MM.1S (cell line): ENCODE data around the gene ERC2.

ENCODE experiments used
- DNase-seq: peaks from one replicate; pipeline ENCODE4 v3.0.0-alpha.2; 2015
- H2AFZ ChIP-seq: fragments of 300-600 bp; sonication (generic); 2 replicates; pipeline ENCODE4 v1.6.0; 2016; ENCODE audit warnings: antibody characterized with exemption, low read length
- H3F3A ChIP-seq: fragments of 300-600 bp; sonication (generic); 2 replicates; pipeline ENCODE4 v1.6.1; 2016; ENCODE audit warnings: mild to moderate bottlenecking, antibody characterized with exemption, low read length, moderate library complexity, mixed read lengths; ENCODE audit not compliant: insufficient read depth
- H3K27ac ChIP-seq: fragments of 300-600 bp; sonication (generic); 2 replicates; pipeline ENCODE4 v1.5.1; 2016; ENCODE audit warnings: mild to moderate bottlenecking, low read length
- H3K27me3 ChIP-seq: fragments of 300-600 bp; sonication (generic); replicated peaks from 2 replicates; pipeline ENCODE4 v1.6.0; 2016; ENCODE audit warnings: low read length; ENCODE audit not compliant: insufficient read depth
- H3K36me3 ChIP-seq: fragments of 300-600 bp; sonication (generic); replicated peaks from 2 replicates; pipeline ENCODE4 v1.6.1; 2016; ENCODE audit warnings: mild to moderate bottlenecking, low read length, mixed read lengths; ENCODE audit not compliant: insufficient read depth
- H3K4me1 ChIP-seq: fragments of 300-600 bp; sonication (generic); 2 replicates; pipeline ENCODE4 v1.6.1; 2016; ENCODE audit warnings: low read length, mixed read lengths
- H3K4me2 ChIP-seq: fragments of 300-600 bp; sonication (generic); 2 replicates; pipeline ENCODE4 v1.6.0; 2016; ENCODE audit warnings: low read depth, low read length
- H3K4me3 ChIP-seq: fragments of 300-600 bp; sonication (generic); 2 replicates; pipeline ENCODE4 v1.5.1; 2016; ENCODE audit warnings: low read length, mixed read lengths
- H3K79me2 ChIP-seq: fragments of 300-600 bp; sonication (generic); 2 replicates; pipeline ENCODE4 v1.6.1; 2016; ENCODE audit warnings: mixed run types, low read length, mixed read lengths
- H3K9ac ChIP-seq: fragments of 300-600 bp; sonication (generic); 2 replicates; pipeline ENCODE4 v1.6.1; 2016; ENCODE audit warnings: low read length, mixed read lengths
- H3K9me2 ChIP-seq: fragments of 300-600 bp; sonication (generic); replicated peaks from 2 replicates; pipeline ENCODE4 v1.6.1; 2016; ENCODE audit warnings: mild to moderate bottlenecking, low read length, mixed read lengths; ENCODE audit not compliant: insufficient read depth
- H3K9me3 ChIP-seq: fragments of 300-600 bp; sonication (generic); replicated peaks from 2 replicates; pipeline ENCODE4 v1.6.1; 2016; ENCODE audit warnings: mild to moderate bottlenecking, low read length, mixed read lengths; ENCODE audit not compliant: insufficient read depth
- H4K20me1 ChIP-seq: fragments of 300-600 bp; sonication (generic); 2 replicates; pipeline ENCODE4 v1.6.1; 2016; ENCODE audit warnings: mild to moderate bottlenecking, low read length, moderate library complexity, mixed read lengths; ENCODE audit not compliant: insufficient read depth
- EZH2 ChIP-seq: fragments of 300-600 bp; sonication (generic); optimal IDR thresholded peaks from 2 replicates; pipeline ENCODE3; 2017; ENCODE audit warnings: low read depth, mild to moderate bottlenecking, antibody characterized with exemption, low read length, mixed read lengths
- EZH2phosphoT487 ChIP-seq: fragments of 300-600 bp; sonication (generic); IDR thresholded peaks from 2 replicates; pipeline ENCODE4 v1.6.1; 2018; ENCODE audit warnings: antibody characterized with exemption, low read length
- TF ChIP-seq, protein P1 (sequence below): fragments of 300-600 bp; sonication (generic); IDR thresholded peaks from 2 replicates; pipeline ENCODE4 v1.5.1; 2016; ENCODE audit warnings: antibody characterized with exemption, low read length, mixed read lengths

Gene ERC2

GRCh38 chr3:55882006-55882405 is 586.3 kb downstream of the ERC2 start:
- Histone ChIP-seq H4K20me1 (no peaks in the 10 kb centered on the region), H3K9ac (no peak overlapping the region), H3K36me3 (no peaks in the 10 kb centered on the region), H3K4me2 (no peak overlapping the region), H3K9me2 (no peaks in the 10 kb centered on the region), H3K79me2 (no peaks in the 10 kb centered on the region), H2AFZ (no peak overlapping the region), H3K27ac (no peak overlapping the region), H3K4me1 (no peaks in the 10 kb centered on the region), H3K9me3 (no peaks in the 10 kb centered on the region), H3K4me3 (no peak overlapping the region), H3K27me3 (no peaks in the 10 kb centered on the region), H3F3A (no peaks in the 10 kb centered on the region)
- TF ChIP-seq, protein P1, sequence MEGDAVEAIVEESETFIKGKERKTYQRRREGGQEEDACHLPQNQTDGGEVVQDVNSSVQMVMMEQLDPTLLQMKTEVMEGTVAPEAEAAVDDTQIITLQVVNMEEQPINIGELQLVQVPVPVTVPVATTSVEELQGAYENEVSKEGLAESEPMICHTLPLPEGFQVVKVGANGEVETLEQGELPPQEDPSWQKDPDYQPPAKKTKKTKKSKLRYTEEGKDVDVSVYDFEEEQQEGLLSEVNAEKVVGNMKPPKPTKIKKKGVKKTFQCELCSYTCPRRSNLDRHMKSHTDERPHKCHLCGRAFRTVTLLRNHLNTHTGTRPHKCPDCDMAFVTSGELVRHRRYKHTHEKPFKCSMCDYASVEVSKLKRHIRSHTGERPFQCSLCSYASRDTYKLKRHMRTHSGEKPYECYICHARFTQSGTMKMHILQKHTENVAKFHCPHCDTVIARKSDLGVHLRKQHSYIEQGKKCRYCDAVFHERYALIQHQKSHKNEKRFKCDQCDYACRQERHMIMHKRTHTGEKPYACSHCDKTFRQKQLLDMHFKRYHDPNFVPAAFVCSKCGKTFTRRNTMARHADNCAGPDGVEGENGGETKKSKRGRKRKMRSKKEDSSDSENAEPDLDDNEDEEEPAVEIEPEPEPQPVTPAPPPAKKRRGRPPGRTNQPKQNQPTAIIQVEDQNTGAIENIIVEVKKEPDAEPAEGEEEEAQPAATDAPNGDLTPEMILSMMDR: no peak
- TF ChIP-seq EZH2: no peak
- DNase-seq: no peak

- Histone ChIP-seq H3K27ac (no peak overlapping the region), H3K4me3 (no peak overlapping the region), H3K36me3 (no peaks in the 10 kb centered on the region), H3K9ac (no peak overlapping the region), H3K9me3 (no peaks in the 10 kb centered on the region), H3F3A (no peaks in the 10 kb centered on the region), H3K4me2 (no peak overlapping the region), H3K4me1 (no peaks in the 10 kb centered on the region), H3K9me2 (no peaks in the 10 kb centered on the region), H3K27me3 (no peaks in the 10 kb centered on the region), H3K79me2 (no peaks in the 10 kb centered on the region), H2AFZ (no peak overlapping the region), H4K20me1 (no peaks in the 10 kb centered on the region)
- TF ChIP-seq, protein P1: no peak
- TF ChIP-seq EZH2phosphoT487: no peak
- TF ChIP-seq EZH2: no peak
- no peak for DNase-seq
Measured at GRCh38 chr3:55880357-55880756, 587.9 kb downstream of the ERC2 start.

- H3K9me2 ChIP-seq: no peaks in the 10 kb centered on the region
- no peaks in the 10 kb centered on the region for H4K20me1 ChIP-seq
- H3K4me3 ChIP-seq: no peak overlapping the region
- no peak for TF ChIP-seq EZH2phosphoT487
- TF ChIP-seq, protein P1: no peak
- TF ChIP-seq EZH2: no peak
- no peaks in the 10 kb centered on the region for H3K79me2 ChIP-seq
- H3K36me3 ChIP-seq: no peaks in the 10 kb centered on the region
- H3K27ac ChIP-seq: no peak overlapping the region
- H3K9ac ChIP-seq: no peak overlapping the region
- no peak for DNase-seq
- H2AFZ ChIP-seq: no peak overlapping the region
- H3K4me1 ChIP-seq: no peaks in the 10 kb centered on the region
- H3K4me2 ChIP-seq: no peak overlapping the region
- no peaks in the 10 kb centered on the region for H3K27me3 ChIP-seq
- no peaks in the 10 kb centered on the region for H3K9me3 ChIP-seq
- H3F3A ChIP-seq: no peaks in the 10 kb centered on the region
Measured at GRCh38 chr3:55879901-55880331, 588.4 kb downstream of the ERC2 start.
